Measurements from ENCODE around the gene CCND2. TPM values are rescaled to one million over a fixed set of nuclear protein-coding genes. Genes with fewer than 3 reads are reported as not detected.

CCND2 gene
- total RNA-seq, 2 donors from 2014 or later: 101 to 129 TPM

DNA sequence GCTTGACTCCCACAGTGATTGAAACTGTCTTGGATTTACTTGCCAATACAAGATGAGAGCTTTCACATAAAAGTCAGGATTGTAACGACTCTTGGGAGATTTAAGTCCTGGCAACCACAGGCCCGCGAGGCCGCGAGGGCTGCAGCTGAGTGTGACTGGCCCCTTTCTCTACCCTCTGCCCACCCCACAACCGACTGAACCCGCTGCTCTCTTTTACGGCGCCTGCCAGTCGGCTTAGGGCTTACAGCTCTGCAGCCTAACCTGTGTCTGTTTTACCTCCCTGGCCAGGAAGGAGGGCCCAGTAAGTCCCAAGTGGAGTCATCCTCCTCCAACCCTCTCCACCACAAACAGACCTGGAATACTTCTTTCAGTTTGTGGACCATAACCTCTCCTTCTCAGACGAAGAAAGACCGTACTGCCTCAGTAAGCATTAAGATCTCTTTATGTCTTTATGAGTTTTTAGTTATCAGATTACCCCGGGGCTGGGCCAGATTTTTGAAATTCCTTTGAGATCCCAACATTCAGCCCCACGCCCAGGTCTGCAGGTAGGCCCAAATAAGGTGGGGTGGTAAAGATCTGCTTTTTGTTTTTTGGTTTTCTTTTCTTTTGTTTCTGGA is 34.9 kb downstream of the CCND2 start:
- DNase-seq (ENCODE audit: low spot score): no peak
- intact Hi-C loops (cut with DNase I): no loop called here

DNA sequence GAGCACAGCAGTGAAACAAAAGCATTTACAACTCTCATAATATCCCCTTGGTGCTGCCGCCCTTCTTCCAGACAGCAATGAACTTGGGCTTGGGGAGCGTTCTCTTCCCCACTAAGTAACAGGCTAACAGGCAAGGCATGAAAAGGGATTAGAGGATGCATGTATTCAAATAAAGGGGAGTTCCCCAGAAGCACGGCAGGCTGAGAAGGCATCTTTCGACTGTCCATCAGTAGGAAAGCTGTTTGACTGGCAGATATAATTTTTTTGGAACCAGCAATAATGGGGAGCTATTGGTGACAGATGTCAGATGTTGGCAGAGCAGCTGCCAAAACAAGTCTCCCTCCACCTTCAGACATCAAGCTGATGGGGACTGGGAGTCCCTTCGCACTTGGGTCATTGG is 38.2 kb downstream of the CCND2 start:
- no peak for DNase-seq (ENCODE audit: low spot score)
- intact Hi-C loops (cut with DNase I): no loop called here

DNA sequence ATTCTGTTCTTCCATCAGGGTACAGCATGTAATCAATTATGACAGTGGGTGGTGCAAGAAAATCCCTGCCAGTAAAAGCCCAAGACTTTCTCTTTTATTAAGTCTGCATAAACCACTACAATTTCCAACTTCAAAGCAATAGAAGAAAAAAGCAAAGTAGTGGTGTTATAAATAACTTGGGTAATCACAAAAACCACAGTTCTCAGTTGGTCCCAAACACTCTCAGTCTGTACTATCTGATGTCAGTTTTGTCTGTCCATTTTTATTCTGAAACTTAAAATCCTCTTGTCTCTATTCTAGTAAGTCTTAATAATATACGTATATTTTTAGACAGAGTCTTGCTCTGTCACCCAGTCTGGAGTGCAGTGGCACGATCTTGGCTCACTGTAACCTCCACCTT is 38.7 kb downstream of the CCND2 start:
- DNase-seq (ENCODE audit: low spot score): no peak
- intact Hi-C loops (cut with DNase I): no loop called here

DNA sequence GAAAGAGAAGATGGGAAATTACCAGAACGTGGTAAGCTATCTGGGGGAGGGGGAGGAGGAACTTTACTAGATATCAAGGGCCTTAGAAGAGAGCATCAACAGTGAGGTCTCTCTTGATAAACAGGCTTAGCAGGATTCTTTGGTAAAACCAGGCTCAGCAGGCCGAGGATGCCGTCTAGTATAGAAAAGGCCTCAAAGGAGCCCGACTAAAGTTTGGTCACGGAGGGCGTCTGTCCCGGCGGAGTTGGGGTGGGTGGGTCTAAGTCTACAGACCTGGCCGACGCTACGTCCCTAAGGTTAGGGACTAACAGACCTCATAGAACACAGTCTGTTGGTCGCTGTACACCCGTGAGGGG is 46.9 kb downstream of the CCND2 start:
- intact Hi-C loops (cut with DNase I): no loop called here
- no peak for DNase-seq (ENCODE audit: low spot score)

DNA sequence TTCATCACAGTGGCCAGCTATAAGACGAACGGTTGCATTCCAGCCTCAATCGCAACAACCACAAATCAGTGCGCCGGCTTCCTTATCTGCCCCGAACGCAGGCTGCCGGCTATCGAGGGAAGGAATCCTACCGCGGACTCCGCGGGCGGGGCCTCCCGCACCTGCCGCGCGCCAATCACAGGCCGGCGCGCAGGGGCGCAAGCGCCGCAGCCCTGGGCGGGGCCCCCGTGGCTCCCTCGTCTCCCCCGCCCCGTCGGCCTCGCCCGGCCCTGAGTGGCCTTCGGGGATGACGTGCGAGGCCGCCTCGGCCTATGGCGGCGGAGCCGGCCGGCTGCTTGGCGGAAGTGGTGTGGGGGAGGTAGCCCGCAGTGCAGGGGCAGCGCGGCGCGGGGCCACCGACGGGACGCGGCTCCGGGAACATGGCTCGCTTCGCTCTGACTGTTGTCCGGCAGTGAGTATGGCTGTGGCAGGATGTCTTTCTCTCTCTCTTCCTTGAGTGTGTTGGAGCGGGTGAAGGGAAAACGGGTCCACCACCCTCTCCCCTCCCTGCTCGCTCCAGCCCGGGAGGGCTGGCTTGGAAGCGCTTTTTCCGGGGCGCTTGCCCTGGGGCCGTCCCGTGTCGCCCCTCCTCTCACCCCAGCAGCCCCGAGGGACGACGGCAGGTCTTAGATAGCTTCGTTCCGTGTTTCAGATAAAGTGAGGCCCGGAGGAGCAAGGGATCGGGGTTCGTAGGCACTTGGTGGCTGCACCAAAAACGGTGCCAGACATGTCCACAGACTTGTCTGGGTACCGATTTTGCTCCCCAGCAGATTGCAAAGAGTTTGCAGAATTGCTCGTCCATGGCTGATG is 47.5 kb downstream of the CCND2 start, which contains the start of gene TIGAR:
Gene TIGAR, plus strand, starts transcription at position 361 of the 849 bp plus-strand sequence. Its CDS starts 59 bp downstream, at position 420.
- DNase-seq (ENCODE audit: low spot score): peak; percentile 98
- intact Hi-C loops (cut with DNase I): no loop called here

DNA sequence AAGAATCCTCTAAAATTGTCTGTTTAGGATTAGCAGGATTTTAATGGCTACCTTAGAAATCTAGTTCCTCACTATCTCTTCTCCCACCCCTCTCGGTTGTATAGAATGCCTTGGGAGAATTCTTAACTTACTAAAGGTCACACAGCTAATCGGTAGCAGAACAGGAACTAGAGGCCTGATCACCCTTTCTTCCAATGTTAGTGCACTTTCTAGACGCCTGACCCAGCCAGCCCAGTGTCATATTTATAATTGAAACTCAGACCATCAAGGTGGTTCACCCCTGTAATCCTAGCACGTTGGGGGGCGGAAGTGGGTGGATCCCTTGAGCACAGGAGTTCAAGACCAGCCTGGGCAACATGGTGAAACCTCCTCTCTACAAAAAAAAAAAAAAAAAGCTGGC is 49.2 kb downstream of the CCND2 start:
- no peak for DNase-seq (ENCODE audit: low spot score)
- intact Hi-C loops (cut with DNase I): no loop called here

Other genes starting within 250 kb of the CCND2 start
- 10 to 100 TPM; 10.3 to 12.1 TPM for gene TIGAR, start 47.5 kb downstream of the CCND2 start, total RNA-seq
- gene FGF23, start 106.0 kb downstream of the CCND2 start, total RNA-seq: not detected
- not detected for gene FGF6, start 172.1 kb downstream of the CCND2 start, total RNA-seq